Ramos (cell line): ENCODE measurements around the gene SFR1.

ENCODE experiments used
- in situ Hi-C: fragments of 300-500 bp; cut with MboI; formaldehyde crosslinking; loops from one replicate; pipeline ENCODE4 v1.14.3; 2022; ENCODE audit warnings: low sequenced_read_pairs; ENCODE audit not compliant: unreplicated experiment

Gene SFR1, protein sequence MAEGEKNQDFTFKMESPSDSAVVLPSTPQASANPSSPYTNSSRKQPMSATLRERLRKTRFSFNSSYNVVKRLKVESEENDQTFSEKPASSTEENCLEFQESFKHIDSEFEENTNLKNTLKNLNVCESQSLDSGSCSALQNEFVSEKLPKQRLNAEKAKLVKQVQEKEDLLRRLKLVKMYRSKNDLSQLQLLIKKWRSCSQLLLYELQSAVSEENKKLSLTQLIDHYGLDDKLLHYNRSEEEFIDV

GRCh38 chr10:104121485-104122224 lies at the start of gene SFR1:
TSS of gene SFR1 (plus strand) at chr10:104122171. CDS start at chr10:104122184, 13 bp downstream.
- in situ Hi-C loops: loop anchor here (10.0 kb wide), 2 partner anchors 157 to 233 kb away; partner anchors contain the start of genes CFAP58 and SLK

DNA sequence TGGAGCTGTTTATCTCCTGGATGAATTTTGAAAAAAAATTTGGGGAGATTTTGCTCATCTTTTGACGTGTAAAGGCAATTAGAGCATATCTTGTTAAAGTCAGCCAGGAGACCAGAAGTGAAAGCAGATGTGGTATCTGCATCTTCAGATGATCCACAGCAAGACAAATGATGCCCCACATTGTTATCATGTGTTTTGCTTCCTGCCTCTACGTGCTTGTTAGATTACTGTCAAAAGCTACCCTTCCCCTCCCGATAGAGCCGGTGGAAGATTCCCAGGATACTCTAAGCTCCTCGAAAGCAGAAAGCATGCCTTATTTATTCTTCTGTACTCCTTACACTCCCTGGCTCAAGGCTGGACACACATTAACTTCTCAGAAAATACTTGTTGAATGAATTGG lies 49.2 kb upstream of the SFR1 start:
- in situ Hi-C loops: no loop called here

DNA sequence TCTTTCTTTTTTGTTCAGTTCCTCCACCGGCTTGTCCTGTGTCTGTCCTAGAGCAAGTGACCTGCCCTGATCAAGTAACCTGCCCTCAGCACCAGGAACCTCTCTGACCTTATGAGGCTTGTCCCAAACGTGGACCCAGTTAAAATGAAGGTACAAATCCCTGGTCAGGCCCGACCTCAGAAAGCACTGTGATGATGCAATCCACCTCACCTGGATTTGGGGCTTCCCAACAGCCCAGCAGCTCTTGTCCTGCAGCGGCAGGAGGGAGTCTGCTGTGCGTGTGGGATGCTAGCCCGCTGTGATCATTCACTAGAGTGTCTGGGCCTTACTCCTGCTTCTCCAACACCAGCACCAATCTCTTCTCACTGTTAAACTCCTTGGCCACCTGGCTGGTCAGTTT lies 47.5 kb upstream of the SFR1 start:
- in situ Hi-C loops: no loop called here

GRCh38 chr10:104076743-104077160 lies 45.2 kb upstream of the SFR1 start:
- in situ Hi-C loops: no loop called here

GRCh38 chr10:104077247-104077646 lies 44.7 kb upstream of the SFR1 start:
- in situ Hi-C loops: no loop called here

GRCh38 chr10:104077663-104078151 lies 44.3 kb upstream of the SFR1 start:
- in situ Hi-C loops: no loop called here

GRCh38 chr10:104080762-104081161 lies 41.2 kb upstream of the SFR1 start:
- in situ Hi-C loops: no loop called here

GRCh38 chr10:104081998-104082397 lies 40.0 kb upstream of the SFR1 start:
- in situ Hi-C loops: no loop called here

DNA sequence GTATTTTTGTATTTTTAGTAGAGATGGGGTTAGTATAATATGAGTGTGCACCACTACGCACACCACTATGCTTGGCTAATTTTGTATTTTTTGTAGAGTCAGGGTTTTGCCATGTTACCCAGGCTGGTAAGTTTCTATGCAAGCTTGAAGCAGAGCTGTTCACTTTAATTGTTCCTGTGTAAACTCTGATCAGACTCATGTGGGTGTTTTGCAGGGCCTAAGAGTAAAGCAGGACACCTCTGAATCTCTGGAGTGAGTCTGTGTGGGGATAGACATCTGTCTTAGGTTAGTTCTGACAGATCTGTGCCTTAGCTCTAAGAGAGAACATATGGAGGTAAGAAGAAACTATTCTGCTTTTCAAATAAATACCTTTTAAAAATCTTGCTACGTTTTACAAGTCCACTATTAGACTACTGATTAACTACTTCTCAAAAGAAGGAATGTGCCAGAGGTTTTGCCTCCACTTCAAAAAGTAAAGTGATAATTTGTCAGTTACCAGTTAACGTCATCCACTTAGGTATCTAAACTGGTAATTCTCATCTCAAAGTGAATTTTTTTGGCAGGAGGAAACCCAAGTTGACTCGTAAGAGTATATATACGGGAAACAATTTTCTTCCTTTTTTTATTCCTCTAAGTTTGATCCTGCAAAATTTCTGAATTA lies 37.4 kb upstream of the SFR1 start:
- in situ Hi-C loops: no loop called here

GRCh38 chr10:104085801-104086400 lies 36.1 kb upstream of the SFR1 start, which contains the start of gene COL17A1:
TSS of gene COL17A1 (minus strand) at chr10:104085880. CDS start at chr10:104080673, 5,207 bp downstream.
- in situ Hi-C loops: no loop called here

DNA sequence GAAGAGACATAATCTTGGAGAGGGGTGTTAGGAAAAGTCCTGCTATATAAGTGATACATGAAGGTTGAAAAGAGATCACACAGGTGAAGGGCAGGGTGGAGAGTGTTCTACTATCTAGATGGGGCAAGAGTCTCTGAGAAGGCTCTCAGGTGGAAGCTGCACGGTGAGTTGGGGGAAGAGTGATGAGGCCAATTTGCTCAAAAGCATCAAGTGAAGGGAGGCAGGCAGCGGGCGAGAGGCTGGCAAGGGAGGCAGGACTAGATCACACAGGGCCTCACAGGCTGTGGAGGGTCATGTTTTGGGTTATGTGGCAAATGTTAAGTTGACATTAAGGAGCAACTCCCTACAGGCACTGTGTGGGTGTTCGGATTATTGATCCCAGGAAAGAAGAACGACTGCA lies 33.7 kb upstream of the SFR1 start:
- in situ Hi-C loops: no loop called here

- in situ Hi-C loops: no loop called here
Measured at GRCh38 chr10:104089621-104090020, 32.4 kb upstream of the SFR1 start.

DNA sequence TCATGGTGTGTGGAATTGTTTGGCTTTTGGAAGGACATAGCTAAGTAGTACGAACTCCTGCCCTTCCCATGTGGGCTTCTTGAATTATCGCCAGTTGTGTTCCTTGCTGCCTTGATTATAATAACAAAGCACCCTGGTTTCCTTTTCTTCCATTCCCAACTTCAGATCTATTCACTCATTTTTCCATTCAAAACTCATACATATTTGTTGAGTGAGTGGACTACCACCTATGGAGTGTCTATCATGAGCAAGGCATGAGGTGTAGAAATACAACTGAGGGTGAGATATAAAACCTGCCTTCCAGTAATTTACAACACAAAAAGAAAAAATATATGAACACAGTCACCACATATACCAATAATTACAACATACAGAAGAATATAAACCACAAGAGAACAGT lies 31.4 kb upstream of the SFR1 start:
- in situ Hi-C loops: no loop called here

DNA sequence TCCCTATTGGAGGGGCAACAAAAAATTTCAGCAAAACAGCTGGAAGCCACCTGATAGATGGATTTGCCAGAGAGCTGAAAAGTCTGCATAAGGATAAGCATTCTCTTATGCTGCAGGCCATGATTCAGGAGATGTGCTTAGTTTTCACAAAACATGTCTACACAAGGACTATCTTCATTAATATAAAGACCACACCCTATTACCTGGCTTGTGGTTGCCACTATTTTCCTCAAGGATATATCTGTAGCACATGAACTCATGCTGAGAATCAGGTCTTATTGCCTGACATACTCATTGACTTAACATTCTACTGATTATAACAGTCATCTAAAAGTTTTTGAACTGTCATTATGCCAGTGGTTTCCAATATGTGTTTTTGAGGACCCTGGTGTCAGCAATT lies 29.2 kb upstream of the SFR1 start:
- in situ Hi-C loops: no loop called here

DNA sequence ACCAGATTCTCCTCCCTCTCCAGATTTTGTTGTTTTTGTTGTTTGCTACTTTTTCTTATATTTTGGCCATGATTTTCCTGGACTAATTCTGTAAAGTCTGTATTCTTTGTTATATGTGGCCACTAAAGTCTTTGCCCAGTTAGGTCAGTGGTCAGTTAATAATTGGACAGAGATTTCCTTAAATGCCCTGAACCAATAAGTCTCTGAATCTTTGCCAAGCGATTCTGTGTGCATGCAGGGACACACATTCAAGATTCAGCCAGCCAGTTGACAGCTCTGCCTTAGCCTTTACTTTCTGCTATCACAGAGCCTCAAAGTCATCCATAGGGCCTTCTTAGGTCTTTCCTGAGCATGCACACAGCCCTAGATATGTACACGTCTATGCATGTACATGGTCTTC lies 25.3 kb upstream of the SFR1 start:
- in situ Hi-C loops: no loop called here

- in situ Hi-C loops: no loop called here
Measured at GRCh38 chr10:104098358-104098925, 23.5 kb upstream of the SFR1 start.

DNA sequence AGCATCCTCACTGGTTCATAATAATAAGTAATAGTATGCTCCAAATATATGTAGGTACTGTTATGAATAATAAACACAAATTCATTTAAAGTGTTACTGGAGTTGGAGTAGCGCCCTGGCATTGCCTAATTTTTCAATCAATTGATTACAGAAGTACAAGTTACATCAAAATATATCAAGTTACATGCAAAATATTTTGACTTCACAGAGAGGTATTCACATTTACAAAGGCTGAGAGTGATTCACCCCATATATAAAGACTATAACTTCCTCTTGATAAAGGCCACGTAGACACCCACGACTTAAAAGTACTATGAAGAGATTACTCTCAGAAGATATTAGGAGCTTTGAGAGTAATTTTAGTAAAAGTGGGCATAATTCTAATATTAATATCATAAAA lies 22.7 kb upstream of the SFR1 start:
- in situ Hi-C loops: no loop called here

GRCh38 chr10:104099941-104100340 lies 22.0 kb upstream of the SFR1 start:
- in situ Hi-C loops: no loop called here

DNA sequence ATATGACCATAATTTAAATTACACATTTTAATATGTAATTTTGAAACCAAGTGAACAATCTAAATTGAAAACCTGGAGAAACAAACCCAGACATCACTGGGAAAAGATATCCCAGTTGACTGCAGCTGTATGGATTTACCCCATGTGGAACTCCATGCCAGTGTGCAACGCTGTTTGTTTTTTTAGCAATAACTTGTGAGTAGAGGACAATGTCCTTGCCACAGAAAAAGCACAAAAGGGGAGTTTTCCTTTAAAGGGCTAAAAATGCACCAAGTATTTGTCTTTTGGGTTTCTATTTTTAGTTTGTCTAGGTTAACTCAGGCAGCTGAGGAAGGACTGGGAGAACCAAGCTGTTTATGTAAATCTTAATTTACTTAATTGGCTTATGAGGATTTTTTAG lies 21.2 kb upstream of the SFR1 start:
- in situ Hi-C loops: no loop called here

GRCh38 chr10:104101902-104102301 lies 20.1 kb upstream of the SFR1 start:
- in situ Hi-C loops: no loop called here
